NCI-H1436 (cell line): ENCODE measurements around the gene PLPP4.
"Not testable (repeated sequence)": the region's sequence is repeated elsewhere in the genome, so short reads cannot be mapped to it uniquely, and the experiment has no call there.

Source experiments
- DNase-seq: peaks from one replicate; lab custom pipeline; 2025; lab: John Stamatoyannopoulos, UW

The PLPP4 gene

DNA sequence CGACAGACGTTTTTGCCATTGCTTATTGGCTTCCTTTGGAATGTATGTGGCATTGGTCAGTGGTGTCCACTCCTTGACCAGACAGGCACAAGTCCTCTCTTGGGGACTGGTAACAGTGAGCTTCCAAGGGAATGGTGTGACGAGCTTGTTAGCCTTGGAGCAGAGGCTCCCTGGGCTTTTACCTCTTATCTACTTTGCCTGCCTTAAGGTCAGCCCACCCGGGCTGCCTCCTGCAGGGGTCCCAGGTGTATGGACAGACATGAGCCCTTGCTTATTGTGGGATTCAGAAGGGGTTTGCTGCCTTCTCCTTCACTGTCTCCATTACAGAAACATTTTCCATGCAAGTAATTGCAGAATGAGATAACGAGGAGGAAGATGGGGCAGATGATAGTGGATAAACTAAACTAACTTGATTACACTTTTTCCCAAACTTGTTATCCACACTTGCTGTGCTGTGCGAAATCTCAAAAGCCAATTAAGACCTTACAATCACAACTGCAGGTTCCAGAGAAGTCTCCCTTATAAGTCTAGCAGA is 29.7 kb downstream of the PLPP4 start:
- DNase-seq, result no peak

DNA sequence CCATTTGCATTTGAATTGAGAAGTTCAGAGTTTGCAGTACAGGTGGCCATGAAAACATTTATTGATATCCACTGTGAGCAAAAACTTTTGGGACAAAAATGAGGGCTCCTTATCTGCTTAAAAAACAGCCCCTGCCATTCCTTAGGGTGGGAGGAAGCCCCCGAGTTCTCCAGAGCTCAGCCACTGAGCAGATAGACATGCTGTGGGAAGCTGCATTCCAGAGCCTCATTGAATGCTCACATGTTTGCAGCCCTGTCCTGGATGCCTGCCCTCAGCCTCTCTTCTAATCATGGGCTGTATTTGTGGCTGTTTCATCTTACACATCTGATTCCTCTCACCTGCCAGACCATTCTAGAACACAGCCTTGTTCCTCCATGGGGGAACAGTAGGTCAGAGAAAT is 33.3 kb downstream of the PLPP4 start:
- no peak for DNase-seq

- no peak for DNase-seq
Measured at GRCh38 chr10:120492346-120492745, 35.3 kb downstream of the PLPP4 start.

DNA sequence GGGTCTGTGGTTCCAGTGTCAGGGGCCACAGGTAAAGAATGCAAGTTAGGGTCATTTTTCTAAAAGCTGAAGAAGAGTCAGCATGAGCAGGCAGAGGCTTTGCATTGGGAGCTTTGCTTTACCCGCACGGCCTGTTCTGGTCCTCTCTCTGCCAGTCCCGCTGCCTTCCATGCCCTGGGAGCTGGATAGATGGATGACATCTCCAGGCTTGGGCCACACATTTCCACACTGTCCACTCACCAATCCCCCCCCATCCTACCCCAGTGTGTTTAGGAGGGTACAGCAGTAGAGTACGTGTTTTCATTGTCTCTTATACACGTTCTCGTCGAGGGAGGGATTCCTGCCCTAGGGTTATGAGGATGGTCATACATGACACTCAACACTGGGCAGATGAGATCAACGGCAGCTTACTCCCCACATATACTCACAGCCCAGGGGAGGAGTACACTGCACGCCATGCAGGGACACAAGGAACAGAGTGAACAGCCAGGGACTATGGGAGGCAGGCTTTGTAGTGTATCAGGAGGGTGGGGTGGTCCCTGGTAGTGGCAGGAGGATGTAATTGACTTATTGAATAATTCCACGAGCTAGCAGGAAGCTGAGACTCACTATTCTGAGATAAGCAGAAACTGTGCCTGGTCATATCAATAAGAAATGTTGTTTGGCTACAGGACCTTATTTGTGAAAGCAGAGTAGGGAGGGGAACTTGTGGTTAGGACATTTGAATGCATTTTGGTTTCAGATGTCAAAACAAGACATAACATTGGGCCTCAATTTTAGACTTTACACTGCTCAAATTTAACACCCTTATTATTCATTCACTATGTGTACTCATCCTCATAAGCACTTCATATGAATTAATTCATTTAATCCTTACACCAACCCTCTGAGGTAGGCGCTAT is 36.6 kb downstream of the PLPP4 start:
- DNase-seq, result no peak

DNA sequence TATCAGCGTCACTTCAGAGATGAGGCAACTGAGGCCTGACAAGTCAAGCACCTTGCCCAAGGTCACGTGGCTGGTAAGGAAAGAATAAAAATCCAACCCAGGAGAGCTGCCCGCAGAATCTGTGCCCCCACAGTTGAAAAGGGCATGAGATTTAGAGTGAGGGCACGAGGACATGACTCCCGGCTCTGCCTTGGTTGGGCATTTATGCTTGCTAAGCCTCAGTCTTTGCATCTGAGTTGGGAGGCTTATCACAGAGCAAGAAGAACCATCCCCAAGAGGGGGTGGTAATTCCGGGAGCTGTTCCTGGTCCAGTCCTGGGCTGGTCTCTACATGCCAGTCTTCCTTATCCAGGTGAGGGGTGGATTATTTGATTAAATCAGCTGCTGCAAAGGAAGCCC is 37.3 kb downstream of the PLPP4 start:
- no peak for DNase-seq

DNA sequence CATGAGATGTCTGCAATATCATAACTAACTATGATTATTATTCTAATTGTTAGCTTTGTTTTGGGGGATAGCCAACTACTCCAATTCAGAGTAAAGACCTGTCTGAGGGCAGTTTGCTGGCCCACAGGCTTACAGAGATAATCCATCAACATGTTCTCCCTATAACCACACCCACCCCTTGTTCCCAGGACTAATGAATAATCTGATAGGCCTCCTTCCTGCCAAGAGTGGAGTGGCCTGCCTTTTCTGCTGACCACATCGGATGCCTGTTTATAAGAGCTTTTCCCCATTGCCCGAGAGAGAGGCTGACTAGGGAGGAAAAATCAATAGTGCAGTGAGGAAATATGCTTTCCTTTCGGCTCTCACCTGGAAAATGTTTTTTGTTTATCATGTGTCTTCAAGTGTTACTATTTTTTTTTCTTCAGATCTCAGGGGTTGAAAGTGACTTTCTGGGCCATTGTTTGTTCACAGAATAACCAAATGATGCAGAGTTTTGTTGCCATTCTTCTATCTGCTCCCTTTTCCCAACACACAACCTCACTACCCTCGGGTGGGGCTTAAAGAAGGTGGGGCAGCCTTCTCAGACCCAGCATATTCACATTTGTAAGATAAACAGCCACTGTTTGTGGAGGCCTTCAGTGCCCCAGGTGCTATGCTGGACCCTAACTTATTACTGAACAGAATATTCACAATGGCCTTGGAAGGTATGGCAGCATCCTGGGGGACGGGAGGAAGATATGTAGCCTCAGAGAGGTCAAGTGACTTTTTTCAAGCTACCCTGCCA is 38.4 kb downstream of the PLPP4 start:
- DNase-seq, result no peak

GRCh38 chr10:120499883-120500282 is 42.9 kb downstream of the PLPP4 start:
- DNase-seq, result no peak

- DNase-seq, result no peak
Measured at GRCh38 chr10:120503689-120504088, 46.7 kb downstream of the PLPP4 start.

DNA sequence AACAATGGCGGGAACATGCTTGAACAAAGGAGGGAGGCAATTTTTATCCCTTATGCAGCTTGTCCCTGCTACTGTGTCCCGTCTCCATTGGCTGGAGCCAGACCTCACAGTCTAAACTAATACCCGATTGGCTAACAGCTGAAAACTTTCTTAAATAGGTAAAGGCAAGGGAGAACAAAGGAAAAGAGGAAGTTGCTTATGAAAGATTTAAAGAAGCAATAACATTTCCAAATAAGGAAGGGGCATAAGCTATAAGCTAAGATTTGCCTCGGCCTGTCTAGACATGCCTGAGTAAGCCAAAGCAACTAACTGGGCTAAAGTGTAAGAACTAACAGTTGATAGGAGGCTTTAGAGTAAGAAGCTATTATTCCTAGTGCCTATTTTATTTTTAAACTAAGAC is 47.2 kb downstream of the PLPP4 start:
- not testable (repeated sequence) for DNase-seq

DNA sequence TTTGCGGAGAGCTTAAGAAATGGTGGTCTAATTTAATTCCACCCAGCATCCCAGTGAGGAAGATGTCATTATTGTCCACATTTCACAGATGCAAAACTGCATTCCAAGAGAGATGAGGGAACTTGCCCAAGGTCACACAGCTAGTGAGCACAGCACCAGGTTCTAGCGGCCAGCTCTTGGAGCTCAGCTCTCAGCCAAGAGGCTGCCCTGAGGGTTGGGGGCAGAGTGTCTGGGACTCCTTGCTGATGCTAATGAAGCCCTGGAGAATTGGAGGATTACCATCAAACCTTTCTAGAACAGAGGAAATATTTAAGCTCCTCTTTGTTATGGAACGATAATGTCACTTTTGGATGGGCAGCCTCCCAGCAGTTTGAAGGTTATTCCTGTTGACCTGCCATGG is 48.0 kb downstream of the PLPP4 start:
- DNase-seq, result no peak

DNA sequence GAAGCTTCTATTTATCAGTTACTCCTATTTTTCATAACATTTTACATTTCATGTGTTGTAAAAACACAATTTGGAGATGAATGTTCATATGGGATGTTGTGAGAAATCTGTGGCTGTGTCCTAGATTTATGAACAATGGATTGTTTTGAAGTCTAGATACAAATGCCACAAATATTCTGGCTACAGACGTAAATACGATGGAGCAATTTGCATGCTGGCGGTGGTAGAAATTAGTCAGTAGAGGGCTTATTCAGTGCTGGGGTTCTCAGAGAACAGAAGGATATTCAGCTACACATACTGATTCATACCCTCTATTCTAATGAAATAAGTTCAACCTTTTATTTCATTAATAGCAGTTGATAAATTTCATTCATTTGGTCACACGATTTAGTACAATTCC is 48.8 kb downstream of the PLPP4 start:
- DNase-seq, result no peak

- DNase-seq, result no peak
Measured at GRCh38 chr10:120506674-120507073, 49.6 kb downstream of the PLPP4 start.

DNA sequence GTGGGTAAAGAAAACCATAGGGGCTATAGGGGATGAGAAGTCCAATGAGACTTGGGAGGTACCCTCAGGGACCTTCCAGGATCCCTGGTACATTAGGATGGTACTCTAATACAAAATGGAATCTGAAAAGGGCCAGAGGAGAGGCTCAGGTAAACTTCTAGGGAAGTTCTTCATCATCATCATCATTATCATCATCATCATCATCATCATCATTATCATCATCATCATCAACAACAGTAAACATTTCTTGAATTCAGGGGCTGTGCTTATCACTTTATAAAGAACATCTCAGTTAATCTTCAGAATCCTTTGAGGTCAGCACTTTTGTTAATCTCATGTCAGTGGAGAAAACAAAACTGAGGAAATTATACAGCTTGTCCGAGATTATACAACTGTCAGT is 50.1 kb downstream of the PLPP4 start:
- no peak for DNase-seq

DNA sequence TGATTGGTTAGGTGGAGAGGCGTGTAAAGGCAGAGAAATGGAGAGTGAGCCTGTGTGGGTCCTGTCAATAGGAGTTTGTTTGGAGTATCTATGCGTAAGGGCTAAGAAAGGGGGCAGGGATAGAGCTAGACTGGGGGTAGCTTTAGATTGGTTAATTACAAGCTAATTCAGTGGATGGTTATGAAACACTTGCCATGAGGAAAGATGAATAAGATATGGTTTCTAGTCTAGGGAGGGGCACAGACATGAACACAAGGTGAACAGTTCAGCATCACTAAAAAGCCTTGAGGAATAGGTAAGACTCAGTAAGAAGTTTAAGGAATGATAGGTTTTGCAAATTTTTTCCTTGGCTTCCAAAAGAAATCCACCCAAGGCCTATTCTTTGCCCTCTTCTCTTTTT is 50.6 kb downstream of the PLPP4 start:
- DNase-seq, result no peak

DNA sequence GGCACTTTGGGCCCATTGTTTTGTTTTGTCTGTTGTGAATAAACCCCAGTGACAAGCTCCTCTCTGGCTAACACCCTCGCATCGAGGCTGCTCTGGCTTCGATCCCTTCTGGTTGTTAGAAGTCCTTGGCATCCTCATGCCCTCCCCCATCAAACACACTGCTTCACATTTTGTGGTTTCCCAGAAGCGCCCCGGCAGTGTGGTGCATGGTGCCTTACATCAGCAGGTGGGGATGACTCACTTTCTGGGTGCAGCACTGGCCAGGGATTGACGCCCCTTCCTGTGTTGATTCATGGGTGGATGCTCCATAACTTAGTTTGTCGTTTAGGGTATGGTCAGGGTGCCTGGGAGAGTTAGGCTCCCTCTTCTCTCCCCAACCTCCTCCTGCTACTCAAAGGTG is 51.4 kb downstream of the PLPP4 start:
- no peak for DNase-seq

DNA sequence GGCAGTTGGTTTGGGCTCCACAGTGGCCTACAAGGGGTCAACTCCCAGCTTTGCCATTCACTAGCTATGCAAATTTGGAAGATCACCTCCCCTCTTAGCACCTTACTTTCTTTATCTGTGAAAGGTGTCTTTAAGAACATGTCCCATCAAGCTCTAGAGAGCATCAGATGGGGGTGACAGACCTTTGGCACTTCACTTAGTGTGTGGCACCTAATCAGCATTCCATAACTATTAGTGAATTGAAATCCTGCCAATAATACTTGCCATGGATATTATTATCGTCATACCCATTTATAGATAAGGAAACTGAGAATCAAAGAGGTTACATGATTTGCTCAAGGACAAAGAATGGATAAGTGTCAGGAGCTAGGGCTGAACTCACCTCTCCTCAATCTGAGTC is 51.9 kb downstream of the PLPP4 start:
- DNase-seq, result no peak

DNA sequence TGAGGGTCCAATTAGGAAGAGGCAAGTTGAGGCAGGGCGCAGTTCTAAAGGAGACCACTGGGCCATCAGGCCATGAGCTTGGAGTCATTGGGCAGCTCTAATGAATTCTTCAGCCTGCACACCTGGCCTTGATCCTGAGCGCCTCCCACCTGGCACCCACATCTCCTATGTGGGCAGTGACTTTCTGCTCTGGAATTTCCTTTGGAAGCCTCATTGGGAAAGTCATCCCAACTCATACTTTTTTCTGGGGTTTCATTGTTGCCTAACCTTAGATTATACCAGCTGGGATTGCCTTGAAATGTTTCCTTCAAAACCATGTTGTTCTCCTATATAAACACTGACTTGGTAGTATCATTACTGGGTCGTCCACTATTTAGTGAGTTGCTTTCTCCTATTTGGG is 54.1 kb downstream of the PLPP4 start:
- DNase-seq, result no peak

DNA sequence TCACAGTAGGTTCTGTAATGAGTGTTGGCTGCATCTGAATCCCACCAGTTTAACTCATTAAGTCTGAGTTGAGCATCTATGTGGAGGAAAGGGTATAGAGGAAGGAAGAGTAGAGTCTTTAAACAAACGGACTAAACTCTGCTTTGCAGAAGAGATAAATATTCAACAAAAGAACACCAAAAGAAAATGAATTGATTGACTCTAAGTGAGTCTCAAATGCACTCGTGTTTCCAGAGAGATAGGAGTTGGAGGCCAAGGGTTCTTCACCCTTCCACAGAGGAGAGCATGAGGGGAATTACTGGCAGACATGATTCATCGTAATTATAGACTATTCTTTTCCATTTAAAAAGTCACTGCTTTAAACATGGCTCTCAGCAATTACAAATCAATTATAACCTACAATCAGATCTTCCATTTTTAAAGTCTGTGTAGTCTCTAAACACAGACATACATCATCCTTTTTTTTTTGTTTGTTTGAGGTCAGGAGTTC is 56.3 kb downstream of the PLPP4 start:
- no peak for DNase-seq

DNA sequence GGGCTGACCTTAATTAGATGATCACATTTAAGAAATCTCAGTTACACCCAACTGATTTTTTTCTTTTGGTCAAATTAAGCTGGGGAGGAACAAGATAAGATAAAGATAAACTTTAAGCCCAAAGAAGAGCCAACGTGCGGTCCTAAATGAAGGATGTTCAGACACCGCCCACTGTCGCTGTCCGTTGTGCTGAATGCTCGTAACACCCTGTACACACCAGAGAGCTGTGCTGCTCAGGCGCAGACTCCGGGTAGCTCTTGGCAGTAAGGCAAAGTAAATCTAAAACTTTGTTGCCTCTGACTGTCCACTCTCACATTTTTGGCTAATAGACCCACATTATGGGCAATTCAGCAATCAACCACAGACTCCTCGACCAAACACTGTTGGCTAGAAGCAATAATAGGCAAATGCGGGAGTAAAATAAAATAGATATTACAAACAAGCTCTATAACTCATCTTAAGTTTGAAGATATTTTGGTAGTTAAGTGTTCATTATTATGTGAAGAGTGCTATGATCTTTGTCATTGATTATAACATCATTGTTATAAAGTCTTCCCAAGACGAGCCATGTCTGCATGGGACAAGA is 57.1 kb downstream of the PLPP4 start:
- no peak for DNase-seq

GRCh38 chr10:120514959-120515358 is 57.9 kb downstream of the PLPP4 start:
- DNase-seq, result no peak

GRCh38 chr10:120515741-120516140 is 58.7 kb downstream of the PLPP4 start:
- DNase-seq, result no peak

DNA sequence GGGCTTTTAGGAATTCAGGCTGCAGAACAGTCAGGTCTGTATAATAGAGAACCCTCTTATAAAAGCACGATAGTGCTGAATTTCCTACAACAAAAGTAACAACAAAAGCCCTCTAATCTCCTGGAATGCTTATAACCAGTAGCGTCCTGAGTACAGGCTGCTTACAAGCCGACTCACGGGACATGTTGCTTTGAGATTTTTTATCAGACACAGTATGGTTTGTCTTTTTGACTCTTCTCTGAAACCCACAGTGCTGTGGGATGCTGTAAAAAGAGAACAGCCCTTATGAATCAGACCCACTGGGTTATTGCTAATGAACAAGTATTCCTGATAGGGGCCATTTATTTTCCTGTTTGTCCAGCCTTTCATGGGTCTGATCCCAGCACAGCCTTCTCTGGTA is 59.4 kb downstream of the PLPP4 start:
- DNase-seq, result no peak

GRCh38 chr10:120517196-120517595 is 60.2 kb downstream of the PLPP4 start:
- DNase-seq, result no peak
